ENCODE results near the gene PSME4. TPM values are rescaled to one million over a fixed set of nuclear protein-coding genes. Genes with fewer than 3 reads are reported as not detected.

Gene PSME4
- total RNA-seq, 1 donor from 2014 or later, result 71.2 TPM

- no peak for DNase-seq (ENCODE audit: extremely low spot score in 2 of 2)
- intact Hi-C loops (cut with DNase I), result no loop called here
- TF ChIP-seq CTCF (IDR thresholded peaks at IDR 0.05) (no peak), POLR2AphosphoS5 (IDR thresholded peaks at IDR 0.05; ENCODE audit: insufficient read depth in 1 of 2, low read depth in 1 of 2) (no peak), POLR2A (IDR thresholded peaks at IDR 0.05) (no peak)
- Histone ChIP-seq H3K4me3 (no peak overlapping the region), H3K27ac (no peak overlapping the region), H3K27me3 (no peaks in the 10 kb centered on the region), H3K4me1 (peaks cover 12% of the 10 kb centered on the region), H3K9me3 (no peaks in the 10 kb centered on the region), H3K36me3 (peaks cover 0 to 36% of the 10 kb centered on the region in 2 donors)
These were observed 25.3 kb downstream of the PSME4 start for GRCh38 chr2:53945538-53945937.

GRCh38 chr2:53944542-53944941, 26.3 kb downstream of the PSME4 start:
- no peak for TF ChIP-seq POLR2AphosphoS5 (IDR thresholded peaks at IDR 0.05; ENCODE audit: insufficient read depth in 1 of 2, low read depth in 1 of 2)
- no peak for TF ChIP-seq POLR2A (IDR thresholded peaks at IDR 0.05)
- TF ChIP-seq CTCF (IDR thresholded peaks at IDR 0.05), result no peak
- DNase-seq (ENCODE audit: extremely low spot score in 2 of 2), result no peak
- peaks cover 0 to 36% of the 10 kb centered on the region in 2 donors for H3K36me3 ChIP-seq

GRCh38 chr2:53942280-53942679, 28.5 kb downstream of the PSME4 start:
- H3K4me1 ChIP-seq, result peaks cover 6% of the 10 kb centered on the region
- no peak for TF ChIP-seq CTCF (IDR thresholded peaks at IDR 0.05)
- TF ChIP-seq POLR2A (IDR thresholded peaks at IDR 0.05), result no peak
- no peak for TF ChIP-seq POLR2AphosphoS5 (IDR thresholded peaks at IDR 0.05; ENCODE audit: insufficient read depth in 1 of 2, low read depth in 1 of 2)

More at GRCh38 chr2:53944542-53944941, 26.3 kb downstream of the PSME4 start:
- H3K4me1 ChIP-seq, result peaks cover 6% of the 10 kb centered on the region
- no peak overlapping the region for H3K27ac ChIP-seq
- no peak overlapping the region for H3K4me3 ChIP-seq
- intact Hi-C loops (cut with DNase I), result no loop called here
- H3K9me3 ChIP-seq, result no peaks in the 10 kb centered on the region
- no peaks in the 10 kb centered on the region for H3K27me3 ChIP-seq

GRCh38 chr2:53941749-53942148, 29.0 kb downstream of the PSME4 start:
- no peaks in the 10 kb centered on the region for H3K9me3 ChIP-seq
- no peak for DNase-seq (ENCODE audit: extremely low spot score in 2 of 2)
- no peaks in the 10 kb centered on the region for H3K27me3 ChIP-seq
- H3K4me1 ChIP-seq, result peaks cover 6% of the 10 kb centered on the region
- TF ChIP-seq POLR2AphosphoS5 (IDR thresholded peaks at IDR 0.05; ENCODE audit: insufficient read depth in 1 of 2, low read depth in 1 of 2), result no peak
- no peak for TF ChIP-seq POLR2A (IDR thresholded peaks at IDR 0.05)
- TF ChIP-seq CTCF (IDR thresholded peaks at IDR 0.05), result no peak
- H3K27ac ChIP-seq, result no peak overlapping the region
- H3K4me3 ChIP-seq, result no peak overlapping the region
- H3K36me3 ChIP-seq, result peaks cover 0 to 30% of the 10 kb centered on the region in 2 donors
- intact Hi-C loops (cut with DNase I), result no loop called here

More at GRCh38 chr2:53942280-53942679, 28.5 kb downstream of the PSME4 start:
- intact Hi-C loops (cut with DNase I), result no loop called here
- no peak overlapping the region for H3K27ac ChIP-seq
- H3K27me3 ChIP-seq, result no peaks in the 10 kb centered on the region
- H3K9me3 ChIP-seq, result no peaks in the 10 kb centered on the region
- DNase-seq (ENCODE audit: extremely low spot score in 2 of 2), result no peak
- H3K36me3 ChIP-seq, result peaks cover 0 to 27% of the 10 kb centered on the region in 2 donors
- H3K4me3 ChIP-seq, result no peak overlapping the region

- Histone ChIP-seq H3K9me3 (no peaks in the 10 kb centered on the region), H3K4me1 (no peaks in the 10 kb centered on the region), H3K27ac (no peak overlapping the region), H3K27me3 (no peaks in the 10 kb centered on the region), H3K36me3 (peaks cover 2 to 34% of the 10 kb centered on the region in 2 donors), H3K4me3 (no peak overlapping the region)
- no peak for TF ChIP-seq CTCF (IDR thresholded peaks at IDR 0.05)
- TF ChIP-seq POLR2A (IDR thresholded peaks at IDR 0.05), result no peak
- no peak for TF ChIP-seq POLR2AphosphoS5 (IDR thresholded peaks at IDR 0.05; ENCODE audit: insufficient read depth in 1 of 2, low read depth in 1 of 2)
- DNase-seq (ENCODE audit: extremely low spot score in 2 of 2), result no peak
- intact Hi-C loops (cut with DNase I), result no loop called here
These were observed 31.1 kb downstream of the PSME4 start for GRCh38 chr2:53939656-53940055.

All from vagina (tissue), 2 donors.